HPDE6-E6E7 (cell line): ENCODE results near the gene TFEB.

Source experiments
- DNase-seq: peaks from one replicate; pipeline ENCODE4 v3.0.0; 2011; ENCODE audit warnings: missing footprints; ENCODE audit errors: extremely low spot score

Gene TFEB

GRCh38 chr6:41653691-41654090 lies 81.7 kb downstream of the TFEB start:
- DNase-seq = no peak

GRCh38 chr6:41652866-41653652 lies 82.3 kb downstream of the TFEB start:
- DNase-seq = no peak

GRCh38 chr6:41651962-41652657 lies 83.3 kb downstream of the TFEB start:
- DNase-seq = no peak

GRCh38 chr6:41651246-41651961 lies 84.0 kb downstream of the TFEB start:
- DNase-seq = no peak

GRCh38 chr6:41650120-41650519 lies 85.3 kb downstream of the TFEB start:
- DNase-seq = no peak

GRCh38 chr6:41649596-41649995 lies 85.8 kb downstream of the TFEB start:
- no peak for DNase-seq

- no peak for DNase-seq
These were observed 86.5 kb downstream of the TFEB start for GRCh38 chr6:41648921-41649320.

- DNase-seq = no peak
These were observed 87.3 kb downstream of the TFEB start for GRCh38 chr6:41648070-41648585.

- DNase-seq = no peak
These were observed 88.3 kb downstream of the TFEB start for GRCh38 chr6:41647061-41647511.

GRCh38 chr6:41646026-41646795 lies 89.2 kb downstream of the TFEB start:
- no peak for DNase-seq

- DNase-seq = no peak
These were observed 90.3 kb downstream of the TFEB start for GRCh38 chr6:41645007-41645618.

GRCh38 chr6:41644297-41644879 lies 91.0 kb downstream of the TFEB start:
- DNase-seq = peak; percentile 70

GRCh38 chr6:41643899-41644269 lies 91.5 kb downstream of the TFEB start:
- no peak for DNase-seq

GRCh38 chr6:41642960-41643898 lies 92.2 kb downstream of the TFEB start:
- DNase-seq = no peak

GRCh38 chr6:41642090-41642959 lies 93.1 kb downstream of the TFEB start:
- DNase-seq = no peak

- DNase-seq = no peak
These were observed 94.0 kb downstream of the TFEB start for GRCh38 chr6:41641352-41641925.

GRCh38 chr6:41640426-41640825 lies 95.0 kb downstream of the TFEB start:
- no peak for DNase-seq

GRCh38 chr6:41639809-41640371 lies 95.5 kb downstream of the TFEB start:
- DNase-seq = no peak
